Gastroesophageal sphincter (tissue), 3 donors: ENCODE results near the gene OR2J3.

ENCODE experiments used
- CTCF ChIP-seq, 4 experiments: fragments of 200-600 bp in 2 of 4; fragments of 450-650 bp in 2 of 4; sonication (generic) in 1 of 4; IDR thresholded peaks; one replicate each; pipeline ENCODE4 v1.5.1; 2017 to 2019; ENCODE audit warnings: antibody characterized with exemption in 4 of 4, mild to moderate bottlenecking in 2 of 4, moderate library complexity in 2 of 4
- EP300 ChIP-seq: sonication (generic); formaldehyde crosslinking; IDR thresholded peaks from one replicate; pipeline ENCODE4 v1.6.1; 2017; ENCODE audit warnings: antibody characterized with exemption, mild to moderate bottlenecking
- POLR2A ChIP-seq, 2 donors: fragments of 450-650 bp; IDR thresholded peaks; one replicate each; pipeline ENCODE4 v1.6.1; 2017; ENCODE audit warnings: antibody characterized with exemption in 2 of 2, mild to moderate bottlenecking in 2 of 2, moderate library complexity in 1 of 2
- POLR2AphosphoS5 ChIP-seq: sonication (generic); formaldehyde crosslinking; IDR thresholded peaks from one replicate; pipeline ENCODE4 v1.6.1; 2017; ENCODE audit warnings: antibody characterized with exemption

- TF ChIP-seq POLR2A (IDR thresholded peaks at IDR 0.05): no peak
- no peak for TF ChIP-seq CTCF (IDR thresholded peaks at IDR 0.05)
- no peak for TF ChIP-seq POLR2AphosphoS5
- no peak for TF ChIP-seq EP300
Measured at GRCh38 chr6:29129326-29130012, 21.6 kb downstream of the OR2J3 start.
